A204.1 (cell line): ENCODE data around the gene CFAP46.
"Not testable (repeated sequence)": the region's sequence is repeated elsewhere in the genome, so short reads cannot be mapped to it uniquely, and the experiment has no call there.

Experiments used
- FAIRE-seq: peaks from 2 replicates; lab custom pipeline; 2012; peaks lifted over from hg19 to GRCh38; lab: Jason Lieb, UNC

Gene CFAP46

GRCh38 chr10:132786884-132787494, 155.4 kb downstream of the CFAP46 start:
- FAIRE-seq = no peak

- FAIRE-seq = no peak
Observed at GRCh38 chr10:132786476-132786883, 155.9 kb downstream of the CFAP46 start.

GRCh38 chr10:132785723-132786475, 156.5 kb downstream of the CFAP46 start, which contains the start of gene NKX6-2:
NKX6-2 (minus strand) TSS chr10:132786147; CDS start chr10:132785948, 199 bp downstream.
- no peak for FAIRE-seq

GRCh38 chr10:132784866-132785722, 157.3 kb downstream of the CFAP46 start:
- no peak for FAIRE-seq

- FAIRE-seq = no peak
Observed at GRCh38 chr10:132783940-132784865, 158.2 kb downstream of the CFAP46 start.

- no peak for FAIRE-seq
Observed at GRCh38 chr10:132783165-132783939, 159.0 kb downstream of the CFAP46 start.

GRCh38 chr10:132781556-132781955, 160.8 kb downstream of the CFAP46 start:
- FAIRE-seq = no peak

- FAIRE-seq = no peak
Observed at GRCh38 chr10:132780356-132780755, 162.0 kb downstream of the CFAP46 start.

GRCh38 chr10:132779549-132780294, 162.6 kb downstream of the CFAP46 start:
- no peak for FAIRE-seq

GRCh38 chr10:132777441-132777840, 164.9 kb downstream of the CFAP46 start:
- no peak for FAIRE-seq

GRCh38 chr10:132776821-132777220, 165.5 kb downstream of the CFAP46 start:
- no peak for FAIRE-seq

- no peak for FAIRE-seq
Observed at GRCh38 chr10:132776186-132776585, 166.2 kb downstream of the CFAP46 start.

GRCh38 chr10:132774902-132775863, 167.2 kb downstream of the CFAP46 start:
- FAIRE-seq = no peak

GRCh38 chr10:132774181-132774901, 168.0 kb downstream of the CFAP46 start:
- FAIRE-seq = no peak

- FAIRE-seq = not testable (repeated sequence)
Observed at GRCh38 chr10:132772816-132773215, 169.6 kb downstream of the CFAP46 start.

GRCh38 chr10:132770061-132771021, 172.0 kb downstream of the CFAP46 start:
- no peak for FAIRE-seq
